Esophagus muscularis mucosa (tissue), 4 donors: Measurements from ENCODE around the gene PIGZ. TPM values are rescaled to one million over a fixed set of nuclear protein-coding genes. Genes with fewer than 3 reads are reported as not detected.
A peak's percentile ranks its signal among the peaks of the same experiment; 100 is the strongest.

Source experiments
- DNase-seq: peaks from one replicate; pipeline ENCODE4 v3.0.0-alpha.2; 2017; ENCODE audit errors: extremely low spot score
- H3K27ac ChIP-seq, 4 donors: fragments of 200-600 bp; sonication (generic); replicated peaks in 1 of 4; 1 replicate in 3 of 4; 2 replicates in 1 of 4; pipeline ENCODE4 v1.5.1; 2016 to 2019; ENCODE audit warnings: mild to moderate bottlenecking in 1 of 4
- H3K27me3 ChIP-seq, 4 donors: fragments of 200-600 bp; sonication (generic); one replicate each; pipeline versions ENCODE4 v1.5.1 to v1.6.0; 2016 to 2019
- H3K36me3 ChIP-seq, 4 donors: fragments of 200-600 bp; sonication (generic); one replicate each; pipeline ENCODE4 v1.5.1; 2016 to 2019
- H3K4me1 ChIP-seq, 4 donors: fragments of 200-600 bp; sonication (generic); one replicate each; pipeline ENCODE4 v1.5.1; 2016 to 2019
- H3K4me3 ChIP-seq, 4 donors: fragments of 200-600 bp; sonication (generic); 1 replicate in 2 of 4; 2 replicates in 2 of 4; pipeline ENCODE4 v1.5.1; 2016 to 2019; ENCODE audit warnings: mild to moderate bottlenecking in 4 of 4, moderate library complexity in 1 of 4
- H3K9me3 ChIP-seq, 4 donors: fragments of 200-600 bp; sonication (generic); 1 replicate in 3 of 4; 2 replicates in 1 of 4; pipeline ENCODE4 v1.5.1; 2016 to 2019
- EP300 ChIP-seq: sonication (generic); formaldehyde crosslinking; IDR thresholded peaks from one replicate; pipeline ENCODE4 v1.6.1; 2017; ENCODE audit warnings: antibody characterized with exemption
- POLR2A ChIP-seq: fragments of 450-650 bp; IDR thresholded peaks from one replicate; pipeline ENCODE4 v1.6.1; 2017; ENCODE audit warnings: antibody characterized with exemption, moderate library complexity, mild to moderate bottlenecking, low read depth
- POLR2AphosphoS5 ChIP-seq, 2 donors: sonication (generic); formaldehyde crosslinking; IDR thresholded peaks; one replicate each; pipeline ENCODE4 v1.6.1; 2017; ENCODE audit warnings: antibody characterized with exemption in 2 of 2
- WGBS: methylation state at CpG from one replicate; pipeline ENCODE4 v1.1.5; 2018; 5-methylcytosine and 5-hydroxymethylcytosine counted together
- intact Hi-C: fragments of 100-400 bp; cut with DNase I; formaldehyde crosslinking; loops from one replicate; pipeline ENCODE4 v1.15.1; 2023
- total RNA-seq, 4 donors: library from RNA; depleted of rRNA; stranded (reverse); fragments of >200 nt; gene quantifications; one replicate each; pipeline versions ENCODE4 v1.1.0 to v1.2.1, GENCODE V29; 2016
- TF ChIP-seq, protein P1 (sequence below), 3 experiments: fragments of 200-600 bp in 2 of 3; fragments of 450-650 bp in 1 of 3; sonication (generic) in 2 of 3; IDR thresholded peaks; one replicate each; pipeline ENCODE4 v1.5.1; 2017 to 2019; ENCODE audit warnings: antibody characterized with exemption in 3 of 3, mild to moderate bottlenecking in 2 of 3, moderate library complexity in 1 of 3

PIGZ gene, protein sequence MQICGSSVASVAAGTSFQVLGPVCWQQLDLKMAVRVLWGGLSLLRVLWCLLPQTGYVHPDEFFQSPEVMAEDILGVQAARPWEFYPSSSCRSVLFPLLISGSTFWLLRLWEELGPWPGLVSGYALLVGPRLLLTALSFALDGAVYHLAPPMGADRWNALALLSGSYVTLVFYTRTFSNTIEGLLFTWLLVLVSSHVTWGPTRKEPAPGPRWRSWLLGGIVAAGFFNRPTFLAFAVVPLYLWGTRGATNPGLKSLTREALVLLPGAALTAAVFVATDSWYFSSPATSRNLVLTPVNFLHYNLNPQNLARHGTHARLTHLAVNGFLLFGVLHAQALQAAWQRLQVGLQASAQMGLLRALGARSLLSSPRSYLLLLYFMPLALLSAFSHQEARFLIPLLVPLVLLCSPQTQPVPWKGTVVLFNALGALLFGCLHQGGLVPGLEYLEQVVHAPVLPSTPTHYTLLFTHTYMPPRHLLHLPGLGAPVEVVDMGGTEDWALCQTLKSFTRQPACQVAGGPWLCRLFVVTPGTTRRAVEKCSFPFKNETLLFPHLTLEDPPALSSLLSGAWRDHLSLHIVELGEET
- 10 to 100 TPM; 12.9 to 18.2 (median 15.4) TPM for total RNA-seq

DNA sequence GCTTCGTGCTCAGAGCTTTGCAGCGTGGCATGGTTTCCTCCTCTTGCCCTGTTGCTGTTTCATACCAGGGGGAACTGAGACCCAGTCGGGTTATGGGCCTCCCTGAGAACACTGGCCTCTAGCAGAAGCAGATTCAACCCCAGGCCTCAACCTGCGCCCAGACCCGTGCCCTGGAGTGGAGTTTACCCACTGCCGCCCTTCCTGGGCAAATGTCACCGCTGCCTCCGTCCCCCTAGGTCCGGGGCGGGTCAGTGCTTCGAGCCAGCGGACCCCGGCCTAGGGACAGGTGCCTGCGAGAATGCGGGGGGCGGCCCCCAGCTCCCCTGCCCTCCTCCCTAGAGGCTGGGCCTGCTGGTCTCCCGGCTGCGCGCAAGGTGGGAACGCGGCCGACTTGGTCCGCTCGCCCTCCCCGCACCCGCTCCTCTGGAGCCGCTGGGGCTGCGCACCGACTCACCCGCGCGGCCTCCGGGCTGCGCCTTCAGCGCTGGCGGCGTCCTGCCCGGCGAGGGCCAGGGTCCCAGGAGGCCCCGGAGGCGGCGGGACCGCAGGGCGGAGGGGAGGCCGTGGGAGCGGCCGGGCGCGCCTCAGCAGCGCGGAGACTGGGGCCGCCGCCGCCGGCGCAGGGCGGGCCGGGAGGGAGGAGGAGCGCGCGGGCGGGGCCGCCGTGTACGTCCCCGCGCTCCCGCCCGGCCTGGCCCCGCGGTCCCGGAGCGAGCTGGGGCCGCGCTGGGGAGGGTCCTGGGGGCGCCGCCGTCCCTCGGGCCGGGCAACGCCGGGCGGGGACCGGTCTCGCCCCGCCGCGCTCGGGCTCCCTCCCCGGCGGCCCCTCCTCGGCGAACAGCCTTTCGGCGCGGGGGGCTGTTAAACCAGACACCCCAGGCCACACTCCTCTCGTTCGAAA lies at the start of gene PIGZ:
Gene PIGZ (minus strand): TSS at position 601 of the 901 bp plus-strand sequence. CDS start 16,802 bp downstream, outside the sequence.
- H3K27ac ChIP-seq = peak within 1 kb of the TSS; percentile 80 to 83 (median 80)
- peak within 1 kb of the TSS; percentile 84 to 93 (median 90) for H3K4me3 ChIP-seq
- peaks cover 0 to 9% (median 5%) of the 10 kb centered on the region in 4 donors for H3K36me3 ChIP-seq
- H3K4me1 ChIP-seq = peaks cover 11 to 35% (median 24%) of the 10 kb centered on the region in 4 donors
- intact Hi-C loops = loop anchor here (5.0 kb wide), 1 partner anchor 131 kb away; no protein-coding TSS in a partner anchor
- H3K27me3 ChIP-seq = no peaks in the 10 kb centered on the region
- no peak for DNase-seq
- WGBS = 20% methylated on average over 5 of the region's 98 CpGs
- no peaks in the 10 kb centered on the region for H3K9me3 ChIP-seq
- TF ChIP-seq, protein P1, sequence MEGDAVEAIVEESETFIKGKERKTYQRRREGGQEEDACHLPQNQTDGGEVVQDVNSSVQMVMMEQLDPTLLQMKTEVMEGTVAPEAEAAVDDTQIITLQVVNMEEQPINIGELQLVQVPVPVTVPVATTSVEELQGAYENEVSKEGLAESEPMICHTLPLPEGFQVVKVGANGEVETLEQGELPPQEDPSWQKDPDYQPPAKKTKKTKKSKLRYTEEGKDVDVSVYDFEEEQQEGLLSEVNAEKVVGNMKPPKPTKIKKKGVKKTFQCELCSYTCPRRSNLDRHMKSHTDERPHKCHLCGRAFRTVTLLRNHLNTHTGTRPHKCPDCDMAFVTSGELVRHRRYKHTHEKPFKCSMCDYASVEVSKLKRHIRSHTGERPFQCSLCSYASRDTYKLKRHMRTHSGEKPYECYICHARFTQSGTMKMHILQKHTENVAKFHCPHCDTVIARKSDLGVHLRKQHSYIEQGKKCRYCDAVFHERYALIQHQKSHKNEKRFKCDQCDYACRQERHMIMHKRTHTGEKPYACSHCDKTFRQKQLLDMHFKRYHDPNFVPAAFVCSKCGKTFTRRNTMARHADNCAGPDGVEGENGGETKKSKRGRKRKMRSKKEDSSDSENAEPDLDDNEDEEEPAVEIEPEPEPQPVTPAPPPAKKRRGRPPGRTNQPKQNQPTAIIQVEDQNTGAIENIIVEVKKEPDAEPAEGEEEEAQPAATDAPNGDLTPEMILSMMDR (IDR thresholded peaks at IDR 0.05) = no peak
- TF ChIP-seq POLR2A = no peak
- TF ChIP-seq EP300 = no peak
- TF ChIP-seq POLR2AphosphoS5 (IDR thresholded peaks at IDR 0.05) = no peak

DNA sequence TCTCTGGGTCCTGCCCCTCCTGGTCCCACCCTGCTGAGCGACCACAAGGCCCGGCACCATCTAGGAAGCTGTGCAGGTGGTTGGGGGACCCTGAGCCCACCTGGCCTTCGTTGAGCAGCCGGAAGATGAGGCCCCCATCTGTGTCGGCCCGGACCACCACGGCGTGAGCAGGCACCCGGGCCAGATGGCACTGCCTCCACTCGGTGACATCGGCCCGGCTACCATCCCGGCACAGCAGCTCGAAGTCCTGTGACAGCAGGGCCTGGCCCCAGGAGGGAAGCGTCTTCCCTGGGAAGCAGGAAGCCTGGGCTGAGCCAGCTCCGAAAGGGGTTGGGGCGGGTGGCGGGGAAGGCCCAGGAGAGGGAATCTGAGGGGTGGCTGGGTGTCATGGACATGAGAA lies 48.4 kb upstream of the PIGZ start:
- 95% methylated on average over 3 of the region's 18 CpGs for WGBS
- Histone ChIP-seq H3K4me3 (no peak overlapping the region), H3K27ac (no peak overlapping the region), H3K36me3 (no peaks in the 10 kb centered on the region), H3K9me3 (no peaks in the 10 kb centered on the region), H3K27me3 (peaks cover 0 to 4% (median 0%) of the 10 kb centered on the region in 4 donors), H3K4me1 (no peaks in the 10 kb centered on the region)
- DNase-seq = no peak
- intact Hi-C loops = no loop called here
- no peak for TF ChIP-seq POLR2AphosphoS5 (IDR thresholded peaks at IDR 0.05)
- no peak for TF ChIP-seq EP300
- TF ChIP-seq, protein P1 (IDR thresholded peaks at IDR 0.05) = no peak
- no peak for TF ChIP-seq POLR2A

DNA sequence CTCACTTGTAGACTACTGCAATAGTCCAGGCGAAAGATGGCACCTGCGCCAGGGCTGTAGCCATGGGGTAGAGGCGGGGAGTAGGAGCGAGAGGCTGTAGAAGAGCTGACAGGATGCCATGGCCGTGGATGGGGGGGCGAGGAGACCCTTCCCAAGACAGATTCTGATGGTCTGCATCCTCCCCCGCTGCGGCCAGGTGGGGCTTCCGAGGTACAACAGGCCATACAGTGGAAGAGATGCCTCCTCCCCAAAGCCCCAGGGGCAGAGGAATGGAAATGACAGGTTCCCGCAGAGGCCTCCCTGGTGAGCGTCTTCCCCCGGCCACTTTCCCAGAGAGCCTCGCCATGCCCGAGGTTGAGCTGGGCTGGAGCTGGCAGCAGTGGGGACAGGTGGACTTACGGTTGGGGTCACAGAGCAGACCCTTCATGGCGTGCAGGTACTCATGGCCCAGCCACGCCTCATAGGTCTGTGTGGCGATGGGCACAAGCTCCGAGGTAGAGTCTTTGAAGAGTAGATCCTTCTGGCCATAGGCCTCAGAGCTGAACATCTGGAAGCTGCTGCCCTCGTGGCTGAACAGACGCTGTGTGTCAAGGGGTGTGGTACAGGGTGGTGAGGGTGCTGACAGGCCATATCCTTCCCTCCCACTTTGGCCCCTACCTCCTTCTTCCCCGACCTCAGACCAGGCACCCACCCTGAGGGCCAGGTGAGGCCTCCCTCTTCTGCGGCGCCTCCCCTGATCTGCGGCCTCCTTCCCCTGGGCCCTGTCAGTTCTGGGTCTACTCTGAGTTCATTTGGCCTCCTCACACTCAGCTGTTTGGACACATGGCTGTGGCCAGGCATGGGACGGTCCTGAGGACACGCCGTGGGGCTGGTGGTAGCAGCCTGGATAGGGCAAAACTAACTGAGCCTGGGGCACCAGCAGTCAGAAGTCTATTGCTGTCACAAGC lies 47.4 kb upstream of the PIGZ start:
- TF ChIP-seq, protein P1 (IDR thresholded peaks at IDR 0.05) = no peak
- TF ChIP-seq EP300 (no peak), POLR2AphosphoS5 (IDR thresholded peaks at IDR 0.05) (no peak), POLR2A (no peak)
- Histone ChIP-seq H3K36me3 (no peaks in the 10 kb centered on the region), H3K27ac (no peak overlapping the region), H3K4me1 (no peaks in the 10 kb centered on the region), H3K9me3 (no peaks in the 10 kb centered on the region), H3K27me3 (peaks cover 0 to 7% (median 0%) of the 10 kb centered on the region in 4 donors), H3K4me3 (no peak overlapping the region)
- intact Hi-C loops = no loop called here
- DNase-seq = no peak
- WGBS = 94% methylated on average over 16 of the region's 28 CpGs

DNA sequence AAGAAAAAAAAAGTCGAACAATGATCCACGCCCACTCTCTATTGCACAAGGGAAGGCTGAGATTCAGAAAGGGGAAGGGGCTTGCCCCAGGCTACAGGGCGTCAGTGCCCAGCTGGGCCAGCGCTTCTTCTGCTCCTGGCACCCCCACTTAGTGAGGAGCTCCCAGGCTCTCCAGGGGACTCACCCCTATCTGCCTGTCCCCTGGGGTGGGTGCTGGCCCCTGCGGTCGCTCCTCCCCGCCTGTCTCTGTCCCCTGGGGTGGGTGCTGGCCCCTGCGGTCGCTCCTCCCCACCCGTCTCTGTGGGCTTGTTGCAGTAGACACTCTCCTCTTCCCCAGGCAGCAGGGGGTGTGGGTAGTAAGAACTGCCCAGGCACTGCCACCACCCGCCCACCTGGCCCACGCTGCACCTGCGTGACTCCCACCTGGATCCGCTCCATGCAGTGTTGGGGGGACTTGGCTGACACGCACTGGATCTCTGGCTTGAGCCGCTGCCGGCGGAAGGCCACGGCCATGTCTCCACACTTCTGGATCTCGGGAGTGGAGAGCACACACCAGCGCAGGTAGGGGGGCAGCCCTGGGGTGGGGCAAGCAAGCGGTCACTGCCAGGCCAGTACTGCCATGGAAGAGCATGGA lies 46.4 kb upstream of the PIGZ start:
- WGBS = 91% methylated on average over 22 of the region's 22 CpGs
- TF ChIP-seq EP300 (no peak), POLR2AphosphoS5 (IDR thresholded peaks at IDR 0.05) (no peak), POLR2A (no peak)
- TF ChIP-seq, protein P1 (IDR thresholded peaks at IDR 0.05) = no peak
- DNase-seq = no peak
- peaks cover 0 to 17% (median 0%) of the 10 kb centered on the region in 4 donors for H3K27me3 ChIP-seq
- no peaks in the 10 kb centered on the region for H3K4me1 ChIP-seq
- H3K9me3 ChIP-seq = no peaks in the 10 kb centered on the region
- no peak overlapping the region for H3K27ac ChIP-seq
- H3K4me3 ChIP-seq = no peak overlapping the region
- intact Hi-C loops = no loop called here
- H3K36me3 ChIP-seq = no peaks in the 10 kb centered on the region
